Gastroesophageal sphincter (tissue), 4 donors: ENCODE data around the gene S1PR5. TPM values are rescaled to one million over a fixed set of nuclear protein-coding genes. Genes with fewer than 3 reads are reported as not detected.

Source experiments
- ATAC-seq: fragments of 150-250 bp; one replicate; pipeline ENCODE4 v1.9.1; 2016; ENCODE audit warnings: mild to moderate bottlenecking, moderate library complexity
- H3K27ac ChIP-seq, 4 donors: fragments of 200-600 bp; sonication (generic) in 3 of 4; 1 replicate in 3 of 4; 2 replicates in 1 of 4; pipeline ENCODE4 v1.5.1; 2016 to 2019
- H3K27me3 ChIP-seq: fragments of 200-600 bp; sonication (generic); one replicate; pipeline ENCODE4 v1.5.1; 2019
- H3K36me3 ChIP-seq, 2 donors: fragments of 200-600 bp; sonication (generic); one replicate each; pipeline ENCODE4 v1.5.1; 2019; ENCODE audit warnings: control low read depth in 1 of 2
- H3K4me1 ChIP-seq, 3 donors: fragments of 200-600 bp; sonication (generic); 1 replicate in 2 of 3; 2 replicates in 1 of 3; pipeline ENCODE4 v1.5.1; 2016 to 2019; ENCODE audit warnings: control low read depth in 2 of 3
- H3K4me3 ChIP-seq, 2 donors: fragments of 200-600 bp; sonication (generic); one replicate each; pipeline ENCODE4 v1.5.1; 2019; ENCODE audit warnings: mild to moderate bottlenecking in 1 of 2, moderate library complexity in 1 of 2
- H3K9me3 ChIP-seq, 3 donors: fragments of 200-600 bp; sonication (generic); one replicate each; pipeline ENCODE4 v1.5.1; 2017 to 2019; ENCODE audit warnings: control low read depth in 2 of 3
- CTCF ChIP-seq, 4 experiments: fragments of 200-600 bp in 2 of 4; fragments of 450-650 bp in 2 of 4; sonication (generic) in 1 of 4; IDR thresholded peaks; one replicate each; pipeline ENCODE4 v1.5.1; 2017 to 2019; ENCODE audit warnings: antibody characterized with exemption in 4 of 4, mild to moderate bottlenecking in 2 of 4, moderate library complexity in 2 of 4
- EP300 ChIP-seq: sonication (generic); formaldehyde crosslinking; IDR thresholded peaks from one replicate; pipeline ENCODE4 v1.6.1; 2017; ENCODE audit warnings: antibody characterized with exemption, mild to moderate bottlenecking
- POLR2A ChIP-seq, 2 donors: fragments of 450-650 bp; IDR thresholded peaks; one replicate each; pipeline ENCODE4 v1.6.1; 2017; ENCODE audit warnings: antibody characterized with exemption in 2 of 2, mild to moderate bottlenecking in 2 of 2, moderate library complexity in 1 of 2
- POLR2AphosphoS5 ChIP-seq: sonication (generic); formaldehyde crosslinking; IDR thresholded peaks from one replicate; pipeline ENCODE4 v1.6.1; 2017; ENCODE audit warnings: antibody characterized with exemption
- WGBS, 2 donors: methylation state at CpG; one replicate each; pipeline ENCODE4 v1.1.5; 2018; ENCODE audit warnings: low coverage in 1 of 2; 5-methylcytosine and 5-hydroxymethylcytosine counted together
- total RNA-seq, 4 donors: library from RNA; depleted of rRNA; stranded (reverse); fragments of >200 nt; gene quantifications; one replicate each; pipeline ENCODE4 v1.1.0, GENCODE V29; 2016

The S1PR5 gene
- total RNA-seq, 4 donors from 2014 or later: 1.1 TPM; not detected in 3

DNA sequence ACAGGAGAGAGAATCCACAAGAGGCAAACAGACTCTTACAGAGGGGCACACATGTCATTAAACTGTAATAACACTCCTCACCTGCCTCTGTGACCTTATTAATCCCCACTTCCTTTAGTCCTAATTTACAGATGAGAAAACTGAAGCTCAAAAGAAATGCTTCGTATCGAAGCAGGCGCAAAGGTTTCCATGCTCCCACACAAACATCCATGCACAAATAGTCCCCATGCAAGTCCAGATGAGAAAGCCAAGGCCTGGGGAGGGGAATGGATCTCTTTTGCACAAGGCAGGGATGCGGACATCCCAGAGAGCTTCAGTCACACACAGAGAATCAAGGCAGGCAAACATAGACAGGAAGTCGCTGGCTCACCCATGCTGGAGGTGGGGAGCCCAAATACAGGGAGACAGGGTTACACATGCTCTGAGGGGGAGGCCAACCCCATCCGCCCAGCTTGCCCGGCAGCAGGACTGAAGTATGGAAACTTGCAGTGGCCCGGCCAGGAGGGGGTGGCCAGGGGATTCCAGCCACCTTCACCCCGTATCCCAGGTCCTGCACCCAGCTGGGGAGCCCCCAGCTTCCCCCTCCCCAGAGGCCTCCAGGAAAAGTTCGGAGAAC is 468 bp downstream of the S1PR5 start:
- TF ChIP-seq POLR2AphosphoS5 (no peak), EP300 (no peak), CTCF (IDR thresholded peaks at IDR 0.05) (no peak), POLR2A (IDR thresholded peaks at IDR 0.05) (no peak)
- ATAC-seq: no peak
- Histone ChIP-seq H3K4me1 (peaks cover 0 to 28% (median 4%) of the 10 kb centered on the region in 3 donors), H3K27ac (no peak overlapping the region), H3K27me3 (peaks cover 100% of the 10 kb centered on the region), H3K9me3 (no peaks in the 10 kb centered on the region), H3K4me3 (peak overlapping the region in 1 of 2 donors; percentile 27), H3K36me3 (no peaks in the 10 kb centered on the region)
- WGBS, 2 donors: 54 to 62% methylated on average over 3 of the region's 10 CpGs

GRCh38 chr19:10516064-10516385 is 1.2 kb downstream of the S1PR5 start:
- no peaks in the 10 kb centered on the region for H3K9me3 ChIP-seq
- H3K36me3 ChIP-seq: no peaks in the 10 kb centered on the region
- no peak overlapping the region for H3K4me3 ChIP-seq
- WGBS, 2 donors: 79 to 90% methylated on average over 3 of the region's 5 CpGs
- no peak for ATAC-seq
- H3K27me3 ChIP-seq: peaks cover 100% of the 10 kb centered on the region
- H3K4me1 ChIP-seq: peaks cover 0 to 28% (median 4%) of the 10 kb centered on the region in 3 donors
- TF ChIP-seq POLR2A (IDR thresholded peaks at IDR 0.05) (no peak), EP300 (no peak), POLR2AphosphoS5 (no peak), CTCF (IDR thresholded peaks at IDR 0.05) (no peak)
- no peak overlapping the region for H3K27ac ChIP-seq

DNA sequence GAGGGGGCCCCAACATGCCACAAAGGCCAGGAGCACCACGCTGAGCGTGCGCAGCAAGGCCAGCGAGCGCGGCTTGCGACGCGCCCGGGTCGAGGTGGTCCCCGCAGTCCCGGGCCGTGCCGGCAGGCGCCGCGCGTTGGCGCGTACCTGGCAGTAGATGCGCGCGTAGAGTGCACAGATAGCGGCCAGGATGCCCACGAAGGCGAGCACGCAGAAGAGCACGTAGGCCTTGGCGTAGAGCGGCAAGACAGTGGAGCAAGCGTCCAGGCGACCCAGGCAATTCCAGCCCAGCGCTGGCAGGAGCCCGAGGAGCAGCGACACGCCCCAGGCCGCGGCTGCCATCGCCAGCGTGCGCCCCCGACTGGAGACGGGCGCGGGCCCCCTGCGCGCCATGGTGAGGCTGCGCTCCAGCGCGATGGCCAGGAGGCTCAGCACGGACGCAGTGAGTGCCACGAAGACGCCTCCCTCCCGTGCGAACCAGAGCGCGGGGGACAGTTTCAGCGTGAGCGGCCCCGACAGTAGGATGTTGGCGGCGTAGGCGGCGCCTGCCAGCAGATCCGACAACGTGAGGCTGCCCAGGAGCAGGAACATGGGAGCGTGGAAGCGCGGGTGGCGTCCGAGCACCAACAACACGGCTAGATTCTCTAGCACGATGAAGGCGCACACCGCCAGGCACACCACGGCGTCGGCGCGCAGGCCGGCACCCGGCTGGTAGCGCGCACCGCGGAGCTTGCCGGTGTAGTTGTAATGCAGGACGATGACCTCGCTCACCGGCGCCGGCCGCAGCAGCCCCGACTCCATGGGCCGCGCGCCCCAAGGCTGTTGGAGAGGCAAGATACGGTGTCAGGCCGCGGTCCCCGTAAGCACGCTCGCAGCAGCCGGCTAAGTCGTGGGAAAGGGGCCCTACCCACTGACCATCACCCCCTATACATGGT is 2.8 kb downstream of the S1PR5 start:
- Histone ChIP-seq H3K4me1 (peaks cover 0 to 28% (median 7%) of the 10 kb centered on the region in 3 donors), H3K36me3 (no peaks in the 10 kb centered on the region), H3K4me3 (no peak overlapping the region), H3K27me3 (peaks cover 100% of the 10 kb centered on the region), H3K9me3 (no peaks in the 10 kb centered on the region), H3K27ac (no peak overlapping the region)
- TF ChIP-seq EP300: no peak
- no peak for TF ChIP-seq POLR2AphosphoS5
- TF ChIP-seq CTCF (IDR thresholded peaks at IDR 0.05): no peak
- TF ChIP-seq POLR2A (IDR thresholded peaks at IDR 0.05): no peak
- WGBS, 2 donors: 5% methylated on average over 17 of the region's 107 CpGs; no CpG with 5 or more reads in 1 of the 2 donors
- ATAC-seq: no peak

DNA sequence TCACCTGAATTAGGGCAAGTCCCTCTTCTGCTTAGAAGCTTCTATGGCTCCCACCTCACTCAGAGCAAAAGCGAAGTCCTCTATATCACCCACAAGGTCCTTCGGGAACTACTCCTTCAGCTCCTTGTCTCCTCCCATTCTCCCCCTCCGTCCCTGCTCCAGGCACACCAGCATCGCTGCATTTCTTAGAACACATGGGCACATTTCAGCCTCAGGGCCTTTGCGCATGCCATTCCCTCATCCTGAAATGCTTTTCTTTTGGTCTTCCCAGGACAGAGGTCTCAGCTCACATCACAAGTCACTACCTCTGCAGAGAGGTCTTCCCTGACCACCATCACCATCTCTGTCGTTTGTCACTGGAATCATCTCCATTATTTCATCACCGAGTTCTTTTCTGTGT is 4.0 kb downstream of the S1PR5 start:
- Histone ChIP-seq H3K9me3 (no peaks in the 10 kb centered on the region), H3K27me3 (peaks cover 100% of the 10 kb centered on the region), H3K27ac (no peak overlapping the region), H3K36me3 (no peaks in the 10 kb centered on the region), H3K4me3 (no peak overlapping the region), H3K4me1 (peaks cover 0 to 23% (median 7%) of the 10 kb centered on the region in 3 donors)
- TF ChIP-seq POLR2A (IDR thresholded peaks at IDR 0.05) (no peak), EP300 (no peak), POLR2AphosphoS5 (no peak), CTCF (IDR thresholded peaks at IDR 0.05) (no peak)
- no peak for ATAC-seq
- WGBS, 2 donors: 75 to 78% methylated on average over 5 to 7 of the region's 7 CpGs
